DOHH2 (cell line): ENCODE data around the gene MRPL27.

Experiments used
- H3F3A ChIP-seq: fragments of 200-600 bp; sonication (generic), shearing (Covaris generic); 2 replicates; pipeline ENCODE4 v1.6.0; 2016; ENCODE audit warnings: antibody characterized with exemption, mild to moderate bottlenecking; ENCODE audit not compliant: control insufficient read depth, insufficient read depth
- H3K27ac ChIP-seq: fragments of 200-600 bp; sonication (generic); 2 replicates; pipeline ENCODE4 v1.5.1; 2014; ENCODE audit warnings: low read depth, mild to moderate bottlenecking, low read length, moderate library complexity
- H3K27me3 ChIP-seq: fragments of 200-600 bp; sonication (generic); 2 replicates; pipeline ENCODE4 v1.6.1; 2014; ENCODE audit warnings: mild to moderate bottlenecking, low read length, mixed read lengths; ENCODE audit not compliant: control insufficient read depth
- H3K36me3 ChIP-seq: fragments of 200-600 bp; sonication (generic); 2 replicates; pipeline ENCODE4 v1.6.1; 2014; ENCODE audit warnings: mild to moderate bottlenecking, low read length, moderate library complexity, mixed read lengths; ENCODE audit not compliant: control insufficient read depth
- H3K4me1 ChIP-seq: fragments of 200-600 bp; sonication (generic); 2 replicates; pipeline ENCODE4 v1.6.1; 2014; ENCODE audit warnings: mild to moderate bottlenecking, low read length, mixed read lengths; ENCODE audit not compliant: control insufficient read depth
- H3K4me2 ChIP-seq: fragments of 200-600 bp; sonication (generic); 2 replicates; pipeline ENCODE4 v1.6.0; 2014; ENCODE audit warnings: mild to moderate bottlenecking, low read length, moderate library complexity
- H3K4me3 ChIP-seq: fragments of 200-600 bp; sonication (generic); 2 replicates; pipeline ENCODE4 v1.5.1; 2014; ENCODE audit warnings: mild to moderate bottlenecking, low read length, mixed read lengths
- H3K79me2 ChIP-seq: fragments of 200-600 bp; sonication (generic); 2 replicates; pipeline ENCODE4 v1.6.1; 2014; ENCODE audit warnings: mild to moderate bottlenecking, low read length, mixed read lengths; ENCODE audit not compliant: control insufficient read depth
- H3K9me2 ChIP-seq: fragments of 200-600 bp; sonication (generic); replicated peaks from 2 replicates; pipeline ENCODE4 v1.6.1; 2014; ENCODE audit warnings: mild to moderate bottlenecking, low read length, mixed read lengths; ENCODE audit not compliant: control insufficient read depth
- H3K9me3 ChIP-seq: fragments of 200-600 bp; sonication (generic); 2 replicates; pipeline ENCODE4 v1.6.1; 2014; ENCODE audit warnings: antibody characterized with exemption, low read length, mixed read lengths; ENCODE audit not compliant: control insufficient read depth, insufficient read depth
- H4K20me1 ChIP-seq: fragments of 200-600 bp; sonication (generic); 2 replicates; pipeline ENCODE4 v1.6.0; 2014; ENCODE audit warnings: low read depth, mild to moderate bottlenecking, antibody characterized with exemption, low read length, moderate library complexity; ENCODE audit not compliant: control insufficient read depth, insufficient read depth
- EZH2phosphoT487 ChIP-seq: fragments of 200-600 bp; sonication (generic); IDR thresholded peaks from 2 replicates; pipeline ENCODE4 v1.6.1; 2017; ENCODE audit warnings: borderline replicate concordance, mild to moderate bottlenecking, antibody characterized with exemption, low read length, moderate library complexity, mixed read lengths
- TF ChIP-seq, protein P1 (sequence below): fragments of 200-600 bp; sonication (generic); IDR thresholded peaks from one replicate; pipeline ENCODE4 v1.5.1; 2014; ENCODE audit warnings: antibody characterized with exemption, mild to moderate bottlenecking, low read depth, low read length; ENCODE audit not compliant: poor library complexity, severe bottlenecking

The MRPL27 gene

DNA sequence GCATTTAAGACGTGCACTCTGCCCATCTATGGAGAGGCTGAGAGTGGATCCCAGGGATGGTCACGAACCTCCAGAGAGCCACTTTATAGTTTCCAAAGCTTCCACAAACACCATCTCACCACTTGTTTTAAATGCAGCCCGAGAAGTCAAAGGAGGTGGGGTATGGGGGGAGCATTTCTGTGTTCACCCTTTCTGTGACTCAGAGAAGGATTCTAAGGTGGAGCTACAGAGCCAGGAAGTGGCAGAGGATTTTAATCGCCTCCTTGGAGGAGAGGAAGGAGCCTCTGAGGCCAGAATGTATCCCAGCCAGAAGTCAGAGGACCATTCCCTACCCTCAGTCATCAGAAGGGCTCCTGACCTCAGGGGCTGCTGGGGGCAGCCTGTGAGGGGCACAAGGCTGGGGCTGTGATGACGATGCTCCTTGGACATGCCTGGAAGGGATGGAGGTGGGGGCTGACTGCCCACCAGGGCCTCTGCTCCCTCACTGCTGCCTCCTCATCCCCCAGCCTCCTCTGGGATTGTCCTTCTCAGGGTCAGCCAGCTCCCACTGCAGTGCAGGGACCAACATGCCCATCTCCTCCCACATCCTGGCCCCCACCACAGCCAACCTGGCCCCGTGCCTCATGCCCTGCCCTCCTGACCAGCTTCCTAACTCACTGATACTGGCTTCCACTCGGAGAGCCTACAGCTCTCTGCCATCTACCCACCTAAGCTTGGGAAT is 24.3 kb downstream of the MRPL27 start:
- H3F3A ChIP-seq = no peaks in the 10 kb centered on the region
- H3K4me3 ChIP-seq = no peak overlapping the region
- TF ChIP-seq, protein P1, sequence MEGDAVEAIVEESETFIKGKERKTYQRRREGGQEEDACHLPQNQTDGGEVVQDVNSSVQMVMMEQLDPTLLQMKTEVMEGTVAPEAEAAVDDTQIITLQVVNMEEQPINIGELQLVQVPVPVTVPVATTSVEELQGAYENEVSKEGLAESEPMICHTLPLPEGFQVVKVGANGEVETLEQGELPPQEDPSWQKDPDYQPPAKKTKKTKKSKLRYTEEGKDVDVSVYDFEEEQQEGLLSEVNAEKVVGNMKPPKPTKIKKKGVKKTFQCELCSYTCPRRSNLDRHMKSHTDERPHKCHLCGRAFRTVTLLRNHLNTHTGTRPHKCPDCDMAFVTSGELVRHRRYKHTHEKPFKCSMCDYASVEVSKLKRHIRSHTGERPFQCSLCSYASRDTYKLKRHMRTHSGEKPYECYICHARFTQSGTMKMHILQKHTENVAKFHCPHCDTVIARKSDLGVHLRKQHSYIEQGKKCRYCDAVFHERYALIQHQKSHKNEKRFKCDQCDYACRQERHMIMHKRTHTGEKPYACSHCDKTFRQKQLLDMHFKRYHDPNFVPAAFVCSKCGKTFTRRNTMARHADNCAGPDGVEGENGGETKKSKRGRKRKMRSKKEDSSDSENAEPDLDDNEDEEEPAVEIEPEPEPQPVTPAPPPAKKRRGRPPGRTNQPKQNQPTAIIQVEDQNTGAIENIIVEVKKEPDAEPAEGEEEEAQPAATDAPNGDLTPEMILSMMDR = no peak
- no peak for TF ChIP-seq EZH2phosphoT487
- no peaks in the 10 kb centered on the region for H3K9me3 ChIP-seq
- no peaks in the 10 kb centered on the region for H3K27me3 ChIP-seq
- peaks cover 2% of the 10 kb centered on the region for H3K36me3 ChIP-seq
- peaks cover 34% of the 10 kb centered on the region for H3K79me2 ChIP-seq
- H3K4me1 ChIP-seq = peaks cover 17% of the 10 kb centered on the region
- H4K20me1 ChIP-seq = 0 out of 2 replicates have a peak, but pooled peaks cover 12% of the 10 kb centered on the region
- no peak overlapping the region for H3K4me2 ChIP-seq
- H3K9me2 ChIP-seq = no peaks in the 10 kb centered on the region
- H3K27ac ChIP-seq = no peak overlapping the region

DNA sequence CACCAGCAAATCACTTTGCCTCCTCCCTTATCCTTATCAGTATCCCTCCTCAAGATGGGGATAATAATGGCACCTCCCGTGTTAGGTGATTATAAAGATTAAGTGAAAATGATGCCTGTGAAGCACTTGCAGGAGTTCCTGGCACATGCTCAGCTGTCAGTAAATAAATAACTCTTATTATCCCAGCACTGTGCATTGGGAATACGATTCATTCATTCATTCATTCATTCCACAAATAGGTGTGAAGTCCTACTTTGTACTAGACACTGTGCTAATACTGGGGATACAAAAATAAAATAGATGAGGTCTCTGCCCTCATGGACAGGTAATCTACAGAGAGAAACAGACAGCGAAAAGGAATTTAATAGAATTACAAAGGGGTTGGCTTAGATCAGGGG is 25.1 kb downstream of the MRPL27 start:
- Histone ChIP-seq H3K4me3 (peak overlapping the region; percentile 80; the same call in 1 of the 2 replicates), H3K9me2 (no peaks in the 10 kb centered on the region), H3K36me3 (no peaks in the 10 kb centered on the region), H3K27me3 (no peaks in the 10 kb centered on the region), H3F3A (no peaks in the 10 kb centered on the region), H3K4me1 (peaks cover 17% of the 10 kb centered on the region), H3K79me2 (peaks cover 34% of the 10 kb centered on the region), H4K20me1 (0 out of 2 replicates have a peak, but pooled peaks cover 12% of the 10 kb centered on the region), H3K4me2 (peak overlapping the region; percentile 83), H3K27ac (no peak overlapping the region), H3K9me3 (no peaks in the 10 kb centered on the region)
- TF ChIP-seq, protein P1 = no peak
- TF ChIP-seq EZH2phosphoT487 = no peak

DNA sequence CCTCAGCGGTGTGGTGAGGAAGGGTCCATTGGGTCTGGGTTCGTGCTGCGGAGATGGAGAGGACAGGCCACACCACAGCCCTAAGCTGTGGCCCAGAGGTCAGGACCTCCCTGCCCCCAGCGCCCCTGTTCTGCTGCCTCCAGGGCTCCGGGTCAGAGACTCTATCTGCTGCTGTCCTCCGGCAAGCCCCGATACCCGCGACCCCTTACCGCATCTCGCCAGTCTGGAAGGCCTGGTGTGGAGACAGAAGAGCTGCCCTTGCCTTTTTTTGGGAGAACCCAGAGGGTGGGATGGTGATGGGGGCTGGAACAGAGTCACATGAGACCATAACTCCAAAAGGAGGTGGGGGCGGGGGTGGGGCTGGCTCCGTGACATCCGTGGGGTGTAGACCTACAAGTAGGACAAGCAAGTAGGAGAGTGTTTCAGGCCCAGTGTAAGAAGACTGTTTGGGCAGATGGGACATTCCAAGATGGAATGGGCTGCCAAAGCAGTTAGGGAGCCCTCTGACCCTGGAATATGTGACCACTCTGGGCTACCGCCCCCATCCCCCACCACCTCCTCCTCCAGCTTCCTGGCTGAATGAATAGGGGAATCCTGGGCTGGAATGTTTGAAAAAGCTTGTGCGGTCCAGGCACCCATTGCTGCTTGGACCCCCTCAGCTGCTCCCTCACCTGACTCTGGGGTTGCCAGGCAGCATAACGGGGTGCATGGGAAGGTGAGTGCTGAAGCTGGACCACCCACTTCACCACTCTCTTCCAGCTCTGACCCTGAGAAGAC is 25.7 kb downstream of the MRPL27 start:
- H3K9me2 ChIP-seq = no peaks in the 10 kb centered on the region
- H3K9me3 ChIP-seq = no peaks in the 10 kb centered on the region
- peaks cover 34% of the 10 kb centered on the region for H3K79me2 ChIP-seq
- TF ChIP-seq, protein P1 = no peak
- TF ChIP-seq EZH2phosphoT487 = no peak
- H3F3A ChIP-seq = no peaks in the 10 kb centered on the region
- H3K4me1 ChIP-seq = peaks cover 17% of the 10 kb centered on the region
- no peak overlapping the region for H3K27ac ChIP-seq
- peak overlapping the region; percentile 83 for H3K4me2 ChIP-seq
- H3K36me3 ChIP-seq = no peaks in the 10 kb centered on the region
- peak overlapping the region; percentile 80 for H3K4me3 ChIP-seq
- H4K20me1 ChIP-seq = 0 out of 2 replicates have a peak, but pooled peaks cover 12% of the 10 kb centered on the region
- H3K27me3 ChIP-seq = no peaks in the 10 kb centered on the region
